H1 (cell line): ENCODE data around the gene MSI1. TPM values are rescaled to one million over a fixed set of nuclear protein-coding genes. Genes with fewer than 3 reads are reported as not detected.

Experiments
- CTCF ChIA-PET: fragments of 300-600 bp; sonication (Branson Sonifier 250); formaldehyde crosslinking; loops from one replicate; lab custom pipeline; 2021; ENCODE audit not compliant: partially characterized antibody; lab: Charles Lee
- POLR2A ChIA-PET: fragments of 300-600 bp; sonication (Branson Sonifier 250); formaldehyde crosslinking; loops from one replicate; lab custom pipeline; 2021; ENCODE audit warnings: inconsistent platforms; ENCODE audit not compliant: partially characterized antibody; lab: Charles Lee
- DNase-seq, 2 experiments: peaks; one replicate each; pipeline versions ENCODE4 v3.0.0 to v3.0.0-alpha.2; 2010 to 2022; ENCODE audit warnings: low spot score in 2 of 2, low read depth in 1 of 2, mixed read lengths in 1 of 2
- FAIRE-seq: peaks from 2 replicates; lab custom pipeline; 2011; peaks lifted over from hg19 to GRCh38; lab: Jason Lieb, UNC
- H2AFZ ChIP-seq: 2 replicates; pipeline ENCODE4 v1.8.1; 2012; ENCODE audit warnings: low read length, inconsistent platforms
- H2AK5ac ChIP-seq: 2 replicates; pipeline ENCODE4 v1.6.1; 2013; ENCODE audit warnings: low read depth, low read length
- H2BK120ac ChIP-seq: replicated peaks from 2 replicates; pipeline ENCODE3; 2013; ENCODE audit warnings: low read depth, low read length, inconsistent platforms
- H2BK12ac ChIP-seq: 2 replicates; pipeline ENCODE4 v1.6.1; 2013; ENCODE audit warnings: low read depth, low read length
- H2BK15ac ChIP-seq: 2 replicates; pipeline ENCODE4 v1.6.1; 2013; ENCODE audit warnings: low read length
- H2BK20ac ChIP-seq: 2 replicates; pipeline ENCODE4 v1.6.1; 2013; ENCODE audit warnings: low read length
- H2BK5ac ChIP-seq: 2 replicates; pipeline ENCODE4 v1.6.1; 2013; ENCODE audit warnings: low read depth, low read length
- H3K14ac ChIP-seq: 2 replicates; pipeline ENCODE4 v1.6.1; 2013; ENCODE audit warnings: inconsistent platforms; ENCODE audit not compliant: insufficient read length
- H3K18ac ChIP-seq: 2 replicates; pipeline ENCODE4 v1.6.1; 2013; ENCODE audit warnings: low read length; ENCODE audit errors: extremely low read depth
- H3K23ac ChIP-seq: 2 replicates; pipeline ENCODE4 v1.6.1; 2013; ENCODE audit warnings: inconsistent platforms; ENCODE audit not compliant: insufficient read length
- H3K23me2 ChIP-seq: 2 replicates; pipeline ENCODE4 v1.6.1; 2013; ENCODE audit warnings: low read depth, low read length
- H3K27ac ChIP-seq: 2 replicates; pipeline ENCODE4 v1.6.1; 2011; ENCODE audit warnings: low read depth, low read length, inconsistent platforms
- H3K27me3 ChIP-seq, 4 experiments: replicated peaks in 1 of 4; 1 replicate in 1 of 4; 2 replicates in 3 of 4; pipeline versions ENCODE4 v1.6.1 to v1.8.1; 2011 to 2013; ENCODE audit warnings: low read length in 3 of 4, mild to moderate bottlenecking in 3 of 4, inconsistent platforms in 2 of 4, mixed read lengths in 2 of 4, moderate library complexity in 1 of 4; ENCODE audit not compliant: control insufficient read depth in 3 of 4, insufficient read depth in 3 of 4; ENCODE audit errors: extremely low read depth in 1 of 4
- H3K36me3 ChIP-seq, 4 experiments: 2 replicates each; pipeline versions ENCODE4 v1.6.1 to v1.8.1; 2011 to 2013; ENCODE audit warnings: mild to moderate bottlenecking in 4 of 4, low read length in 3 of 4, moderate library complexity in 2 of 4, control low read depth in 1 of 4, inconsistent platforms in 1 of 4; ENCODE audit not compliant: insufficient read depth in 4 of 4, control insufficient read depth in 2 of 4
- H3K4ac ChIP-seq: replicated peaks from 2 replicates; pipeline ENCODE3; 2013; ENCODE audit warnings: low read length, low read depth, mixed read lengths, inconsistent platforms; ENCODE audit not compliant: insufficient read length
- H3K4me1 ChIP-seq, 4 experiments: replicated peaks in 1 of 4; 1 replicate in 1 of 4; 2 replicates in 3 of 4; pipeline versions ENCODE4 v1.6.1 to v1.8.1; 2011 to 2013; ENCODE audit warnings: low read length in 3 of 4, inconsistent platforms in 2 of 4, mixed read lengths in 1 of 4; ENCODE audit not compliant: insufficient read depth in 4 of 4, control insufficient read depth in 3 of 4
- H3K4me2 ChIP-seq, 2 experiments: 2 replicates each; pipeline versions ENCODE4 v1.6.1 to v1.8.1; 2011 to 2013; ENCODE audit warnings: low read depth in 2 of 2, low read length in 2 of 2, control low read depth in 1 of 2, inconsistent platforms in 1 of 2, mild to moderate bottlenecking in 1 of 2; ENCODE audit not compliant: insufficient read depth in 1 of 2
- H3K4me3 ChIP-seq, 4 experiments: fragments of 200-600, 300-600 bp in 1 of 4; sonication (generic), shearing (Covaris generic), sonication (Bioruptor Twin) in 1 of 4; 2 replicates each; pipeline versions ENCODE4 v1.5.1 to v1.8.1; 2011 to 2016; ENCODE audit warnings: low read length in 4 of 4, low read depth in 3 of 4, control low read depth in 2 of 4, inconsistent platforms in 2 of 4, mild to moderate bottlenecking in 2 of 4, mixed read lengths in 1 of 4, moderate library complexity in 1 of 4; ENCODE audit not compliant: insufficient read depth in 2 of 4; ENCODE audit errors: extremely low read depth in 1 of 4
- H3K56ac ChIP-seq: replicated peaks from 2 replicates; pipeline ENCODE3; 2013; ENCODE audit warnings: low read depth, mild to moderate bottlenecking, mixed read lengths, low read length, inconsistent platforms; ENCODE audit not compliant: insufficient read length
- H3K79me1 ChIP-seq: 2 replicates; pipeline ENCODE4 v1.6.1; 2013; ENCODE audit warnings: low read depth, low read length, control low read depth
- H3K79me2 ChIP-seq, 2 experiments: 2 replicates each; pipeline versions ENCODE4 v1.6.1 to v1.8.1; 2012 to 2013; ENCODE audit warnings: low read length in 2 of 2, mild to moderate bottlenecking in 2 of 2, inconsistent platforms in 1 of 2; ENCODE audit not compliant: insufficient read depth in 2 of 2, control insufficient read depth in 1 of 2
- H3K9ac ChIP-seq, 4 experiments: replicated peaks in 1 of 4; 1 replicate in 1 of 4; 2 replicates in 3 of 4; pipeline versions ENCODE4 v1.6.1 to v1.8.1; 2011 to 2013; ENCODE audit warnings: low read depth in 3 of 4, low read length in 3 of 4, control low read depth in 2 of 4, mild to moderate bottlenecking in 2 of 4, moderate library complexity in 2 of 4, inconsistent platforms in 1 of 4; ENCODE audit errors: extremely low read depth in 1 of 4
- H3K9me3 ChIP-seq, 2 experiments: 2 replicates each; pipeline versions ENCODE4 v1.6.1 to v1.8.1; 2012 to 2013; ENCODE audit warnings: mild to moderate bottlenecking in 2 of 2, moderate library complexity in 2 of 2, control low read depth in 1 of 2, inconsistent platforms in 1 of 2, low read depth in 1 of 2, low read length in 1 of 2, mixed read lengths in 1 of 2; ENCODE audit not compliant: insufficient read depth in 2 of 2
- H4K20me1 ChIP-seq, 2 experiments: replicated peaks in 1 of 2; 2 replicates each; pipeline versions ENCODE3 to v1.8.1; 2011 to 2013; ENCODE audit warnings: inconsistent platforms in 2 of 2, low read length in 2 of 2, mild to moderate bottlenecking in 1 of 2; ENCODE audit not compliant: insufficient read depth in 2 of 2, control insufficient read depth in 1 of 2
- H4K5ac ChIP-seq: 2 replicates; pipeline ENCODE4 v1.6.1; 2013; ENCODE audit warnings: low read length, low read depth, mixed read lengths, inconsistent platforms; ENCODE audit not compliant: insufficient read length
- H4K8ac ChIP-seq: 2 replicates; pipeline ENCODE4 v1.8.0; 2013; ENCODE audit warnings: mild to moderate bottlenecking, moderate library complexity, low read length, inconsistent platforms; ENCODE audit not compliant: insufficient read depth; ENCODE audit errors: extremely low read depth
- H4K91ac ChIP-seq: replicated peaks from 2 replicates; pipeline ENCODE3; 2013; ENCODE audit warnings: low read length, mixed read lengths, inconsistent platforms; ENCODE audit not compliant: insufficient read length
- CBX8 ChIP-seq: fragments of 300-800, 300-1000 bp; sonication (generic); IDR thresholded peaks from 2 replicates; pipeline ENCODE4 v1.7.1; 2016; ENCODE audit warnings: low read depth, low read length, borderline replicate concordance
- CEBPB ChIP-seq: IDR thresholded peaks from 2 replicates; pipeline ENCODE4 v1.6.1; 2012; ENCODE audit warnings: low read depth, low read length
- JUN ChIP-seq: IDR thresholded peaks from 2 replicates; pipeline ENCODE4 v1.6.1; 2011; ENCODE audit warnings: low read depth, mild to moderate bottlenecking, improper control_type of control experiment, low read length
- KDM5A ChIP-seq: fragments of 200-600 bp; IDR thresholded peaks from 2 replicates; pipeline ENCODE4 v1.7.1; 2012; ENCODE audit warnings: mild to moderate bottlenecking, low read length, inconsistent platforms, mixed read lengths
- NANOG ChIP-seq: IDR thresholded peaks from 2 replicates; pipeline ENCODE4 v1.6.1; 2011; ENCODE audit warnings: low read length, low read depth, mild to moderate bottlenecking, inconsistent platforms; ENCODE audit not compliant: insufficient read depth, poor library complexity, severe bottlenecking
- POLR2AphosphoS5 ChIP-seq: IDR thresholded peaks from 2 replicates; pipeline ENCODE4 v1.6.1; 2011; ENCODE audit warnings: low read depth, low read length
- POU5F1 ChIP-seq: IDR thresholded peaks from 2 replicates; pipeline ENCODE4 v1.6.1; 2011; ENCODE audit warnings: low read depth, mild to moderate bottlenecking, low read length, moderate library complexity
- RAD21 ChIP-seq, 2 experiments: IDR thresholded peaks in 1 of 2; conservative IDR thresholded peaks in 1 of 2; 2 replicates each; pipeline ENCODE4 v1.6.1; 2011; ENCODE audit warnings: low read depth in 2 of 2, low read length in 2 of 2, improper control_type of control experiment in 1 of 2, inconsistent platforms in 1 of 2, mild to moderate bottlenecking in 1 of 2, moderate library complexity in 1 of 2
- SRF ChIP-seq: IDR thresholded peaks from 2 replicates; pipeline ENCODE4 v1.6.1; 2011; ENCODE audit warnings: mild to moderate bottlenecking, low read depth, low read length, moderate library complexity
- TAF7 ChIP-seq: optimal IDR thresholded peaks from 2 replicates; pipeline ENCODE3; 2011; ENCODE audit warnings: low read depth, mild to moderate bottlenecking, inconsistent platforms, low read length, moderate library complexity, borderline replicate concordance
- TBP ChIP-seq: IDR thresholded peaks from 2 replicates; pipeline ENCODE4 v1.6.1; 2011; ENCODE audit warnings: low read depth, low read length, improper control_type of control experiment
- WGBS, 2 experiments: shearing (Covaris generic) in 1 of 2; methylation state at CpG; one replicate each; pipeline versions ENCODE4 v1.1.6 to v1.1.7; 2013 to 2015; ENCODE audit warnings: low lambda C conversion rate in 2 of 2, mixed read lengths in 2 of 2, inconsistent platforms in 1 of 2, low coverage in 1 of 2, missing lambda C conversion rate in 1 of 2; ENCODE audit not compliant: insufficient replicate concordance in 2 of 2, insufficient coverage in 1 of 2, insufficient read length in 1 of 2; ENCODE audit errors: extremely low coverage in 1 of 2, missing lambda C conversion rate in 1 of 2; 5-methylcytosine and 5-hydroxymethylcytosine counted together
- polyA plus RNA-seq, 7 experiments: library from polyadenylated mRNA; depleted of rRNA in 3 of 7; stranded (reverse) in 5 of 7; unstranded in 2 of 7; fragments of >200 nt in 5 of 7; fragments of 200-250 nt in 2 of 7; gene quantifications; 1 replicate in 5 of 7; 2 replicates in 1 of 7; 4 replicates in 1 of 7; pipeline versions ENCODE4 v1.2.1 to v1.2.3, GENCODE V29; 2011 to 2013; ENCODE audit warnings: missing spikeins in 2 of 7, mixed read lengths in 2 of 7
- total RNA-seq: library from RNA; stranded (reverse); fragmentation: NEBNext Ultra II Directional; extraction: Animal tissue kit (Norgen Biotek cat#: 25700); gene quantifications from 2 replicates; pipeline ENCODE4 v1.2.1, GENCODE V29; 2021

MSI1 gene
- total and polyA plus RNA-seq, 2 of the 8 experiments (the other 6 are each of a cell fraction or from before 2014, with no cell fraction given), result 13.5 to 51.9 TPM

DNA sequence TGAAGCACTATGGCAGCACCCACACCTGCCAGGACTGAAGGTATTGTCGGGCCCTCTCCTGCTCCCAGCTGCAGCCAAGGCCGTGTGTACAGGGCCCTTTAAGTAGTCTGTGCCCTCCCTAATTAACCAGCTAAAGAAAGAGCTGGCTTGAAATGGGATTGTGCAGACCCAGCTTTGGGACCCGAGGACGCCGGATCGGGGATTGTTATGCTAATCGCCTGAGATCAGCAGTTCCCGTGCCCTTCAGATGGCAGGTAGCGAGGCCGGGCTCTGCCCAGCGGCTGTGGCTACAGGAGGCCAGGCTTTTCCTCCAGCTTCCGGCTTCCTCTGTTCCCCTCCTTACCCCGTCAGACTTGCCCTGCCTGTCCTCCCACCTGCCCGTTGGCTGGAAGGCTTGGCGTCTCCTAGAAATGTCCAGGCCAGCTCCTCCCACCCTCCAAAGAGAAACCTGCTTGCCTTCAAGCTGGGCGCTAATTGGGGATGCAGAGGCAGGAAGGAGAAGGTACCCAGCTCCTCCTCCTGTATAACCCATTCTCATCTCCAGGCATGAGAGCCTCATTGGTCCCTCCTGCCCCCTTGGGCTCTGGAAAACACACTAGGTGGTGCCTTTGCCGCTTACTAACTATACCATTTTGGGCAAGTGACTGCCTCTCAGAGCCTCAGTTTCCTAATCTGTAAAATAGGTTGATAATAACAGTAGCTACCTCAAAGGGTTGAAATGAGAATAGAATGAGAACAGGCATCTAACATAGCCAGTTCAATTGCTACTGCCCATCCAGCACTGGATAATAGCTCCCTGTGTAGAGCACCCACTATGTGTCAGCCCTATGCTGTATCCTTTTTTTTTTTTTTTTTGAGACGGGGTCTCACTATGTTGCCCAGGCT is 25.8 kb upstream of the MSI1 start:
- Histone ChIP-seq H2BK5ac (peak overlapping the region; percentile 92), H3K4ac (peak overlapping the region; percentile 44), H3K4me3 (peak overlapping the region in 2 of 4 experiments; percentile 1 to 36; a peak in 2 of 8 replicates), H3K79me2 (no peaks in the 10 kb centered on the region), H2BK15ac (no peak overlapping the region), H2BK20ac (peak overlapping the region; percentile 40; the same call in 1 of the 2 replicates), H3K36me3 (no peaks in the 10 kb centered on the region), H3K9ac (no peak overlapping the region; a peak in 3 of 7 replicates), H3K27me3 (no peaks in the 10 kb centered on the region), H4K20me1 (no peaks in the 10 kb centered on the region), H3K14ac (no peak overlapping the region), H3K23me2 (peaks cover under 1% of the 10 kb centered on the region; the same call in 1 of the 2 replicates), H3K27ac (peak overlapping the region; percentile 5; the same call in 1 of the 2 replicates), H4K8ac (no peak overlapping the region), H3K4me1 (peaks cover 4 to 22% (median 10%) of the 10 kb centered on the region in 4 experiments), H2AK5ac (no peak overlapping the region), H3K4me2 (peak overlapping the region; percentile 56), H3K9me3 (no peaks in the 10 kb centered on the region), H2AFZ (no peak overlapping the region), H3K23ac (no peak overlapping the region), H4K5ac (peak overlapping the region; percentile 35), H3K79me1 (no peaks in the 10 kb centered on the region), H3K18ac (peak overlapping the region; percentile 65), H2BK120ac (peak overlapping the region; percentile 97), H2BK12ac (peak overlapping the region; percentile 90), H4K91ac (peak overlapping the region; percentile 13), H3K56ac (peak overlapping the region; percentile 43)
- FAIRE-seq (peak; percentile 96), DNase-seq (peak; percentile 69 to 80)
- CTCF ChIA-PET, result interaction anchor here (0.6 to 4.0 kb wide), 22 partner anchors 8 to 81 kb away, joined by 3 to 31 read pairs (median 4); partner anchors contain the start of gene COX6A1
- WGBS, 2 experiments, result 8% methylated on average over 17 of the region's 18 CpGs; no CpG with 5 or more reads in 1 of the 2 experiments
- POLR2A ChIA-PET, result interaction anchor here (0.7 to 2.7 kb wide), 18 partner anchors 8 to 186 kb away, joined by 3 to 16 read pairs (median 5); partner anchors contain the start of genes COX6A1, MSI1, POP5 and RNU4-2
- TF ChIP-seq CEBPB (no peak), TBP (peak; percentile 69), JUN (no peak), SRF (no peak), RAD21 (IDR thresholded peaks at IDR 0.05 in 1 of 2, conservative IDR thresholded peaks at IDR 0.05 in 1 of 2; ENCODE audit: low read depth in 2 of 2, low read length in 2 of 2) (no peak; a peak in 1 of 4 replicates), NANOG (peak; percentile 2), POU5F1 (0 out of 2 replicates have a peak, but pooled peaks have one; percentile 49), POLR2AphosphoS5 (no peak), KDM5A (no peak), TAF7 (no peak), CBX8 (no peak)
